HG03442 (cell line): Measurements from ENCODE around the gene ZFPM1.

Experiments
- ATAC-seq: cut with Tn5 transposase; IDR thresholded peaks from one replicate; pipeline ENCODE4 v1.9.1; 2021; ENCODE audit warnings: mild to moderate bottlenecking, moderate library complexity; ENCODE audit not compliant: unreplicated experiment

Gene ZFPM1

GRCh38 chr16:88433632-88434352, 19.3 kb upstream of the ZFPM1 start:
- ATAC-seq, result no peak

- no peak for ATAC-seq
Observed at GRCh38 chr16:88434353-88434690, 18.8 kb upstream of the ZFPM1 start.

- no peak for ATAC-seq
Observed at GRCh38 chr16:88434746-88435145, 18.3 kb upstream of the ZFPM1 start.

- no peak for ATAC-seq
Observed at GRCh38 chr16:88435437-88436355, 17.4 kb upstream of the ZFPM1 start.

- ATAC-seq, result no peak
Observed at GRCh38 chr16:88436796-88437195, 16.3 kb upstream of the ZFPM1 start.

GRCh38 chr16:88437367-88437964, 15.6 kb upstream of the ZFPM1 start:
- ATAC-seq, result no peak

- no peak for ATAC-seq
Observed at GRCh38 chr16:88438084-88438870, 14.8 kb upstream of the ZFPM1 start.

GRCh38 chr16:88439016-88439415, 14.1 kb upstream of the ZFPM1 start:
- ATAC-seq, result no peak

- ATAC-seq, result no peak
Observed at GRCh38 chr16:88439706-88440105, 13.4 kb upstream of the ZFPM1 start.

- no peak for ATAC-seq
Observed at GRCh38 chr16:88440111-88440510, 13.0 kb upstream of the ZFPM1 start.

GRCh38 chr16:88440686-88441405, 12.2 kb upstream of the ZFPM1 start:
- no peak for ATAC-seq

GRCh38 chr16:88441460-88441859, 11.6 kb upstream of the ZFPM1 start:
- no peak for ATAC-seq

GRCh38 chr16:88442383-88442726, 10.7 kb upstream of the ZFPM1 start:
- no peak for ATAC-seq

- ATAC-seq, result no peak
Observed at GRCh38 chr16:88442727-88443576, 10.1 kb upstream of the ZFPM1 start.

- no peak for ATAC-seq
Observed at GRCh38 chr16:88444826-88445582, 8.1 kb upstream of the ZFPM1 start.

GRCh38 chr16:88445583-88445960, 7.5 kb upstream of the ZFPM1 start:
- ATAC-seq, result no peak

- ATAC-seq, result no peak
Observed at GRCh38 chr16:88446061-88446460, 7.0 kb upstream of the ZFPM1 start.

- no peak for ATAC-seq
Observed at GRCh38 chr16:88446736-88447135, 6.3 kb upstream of the ZFPM1 start.

- ATAC-seq, result no peak
Observed at GRCh38 chr16:88447881-88448280, 5.2 kb upstream of the ZFPM1 start.
